H9 (cell line): ENCODE data around the gene SETBP1. TPM values are rescaled to one million over a fixed set of nuclear protein-coding genes. Genes with fewer than 3 reads are reported as not detected.

Experiments used
- DNase-seq: peaks from one replicate; pipeline ENCODE4 v3.0.0-alpha.2; 2017
- H2AFZ ChIP-seq: one replicate; pipeline ENCODE4 v1.6.1; 2013; ENCODE audit warnings: mild to moderate bottlenecking, low read length, control low read depth, moderate library complexity
- H2AK5ac ChIP-seq: 2 replicates; pipeline ENCODE4 v1.6.1; 2013; ENCODE audit warnings: low read length, control low read depth, mixed read lengths; ENCODE audit not compliant: insufficient read length
- H2BK120ac ChIP-seq: one replicate; pipeline ENCODE4 v1.6.1; 2013; ENCODE audit warnings: low read depth, mild to moderate bottlenecking, low read length, control low read depth, inconsistent platforms; ENCODE audit not compliant: poor library complexity, severe bottlenecking
- H2BK12ac ChIP-seq: 2 replicates; pipeline ENCODE4 v1.6.1; 2013; ENCODE audit warnings: low read length, control low read depth, mixed read lengths, low read depth; ENCODE audit not compliant: insufficient read length
- H2BK15ac ChIP-seq: 2 replicates; pipeline ENCODE4 v1.6.1; 2013; ENCODE audit warnings: low read depth, low read length, control low read depth
- H2BK20ac ChIP-seq: one replicate; pipeline ENCODE4 v1.6.1; 2013; ENCODE audit warnings: low read depth, mild to moderate bottlenecking, low read length, control low read depth, inconsistent platforms; ENCODE audit not compliant: poor library complexity, severe bottlenecking
- H2BK5ac ChIP-seq: 2 replicates; pipeline ENCODE4 v1.6.1; 2013; ENCODE audit warnings: low read length, control low read depth, mixed read lengths; ENCODE audit not compliant: insufficient read length
- H3K14ac ChIP-seq: 2 replicates; pipeline ENCODE4 v1.6.1; 2013; ENCODE audit warnings: low read length, control low read depth; ENCODE audit not compliant: insufficient read depth
- H3K18ac ChIP-seq: 2 replicates; pipeline ENCODE4 v1.6.1; 2013; ENCODE audit warnings: low read depth, mild to moderate bottlenecking, mixed read lengths, low read length, control low read depth; ENCODE audit not compliant: insufficient read length
- H3K23ac ChIP-seq: 2 replicates; pipeline ENCODE4 v1.6.1; 2013; ENCODE audit warnings: low read length, control low read depth, mixed read lengths, low read depth; ENCODE audit not compliant: insufficient read length
- H3K23me2 ChIP-seq: 2 replicates; pipeline ENCODE4 v1.6.1; 2013; ENCODE audit warnings: low read depth, mild to moderate bottlenecking, mixed read lengths, low read length, control low read depth; ENCODE audit not compliant: insufficient read length, poor library complexity, severe bottlenecking
- H3K27ac ChIP-seq: 2 replicates; pipeline ENCODE4 v1.5.1; 2013; ENCODE audit warnings: low read length, control low read depth, mixed read lengths, low read depth; ENCODE audit not compliant: insufficient read length
- H3K27me3 ChIP-seq: 2 replicates; pipeline ENCODE4 v1.6.1; 2013; ENCODE audit warnings: low read length, control low read depth, inconsistent platforms; ENCODE audit not compliant: insufficient read depth
- H3K4ac ChIP-seq: 2 replicates; pipeline ENCODE4 v1.6.1; 2013; ENCODE audit warnings: low read depth, mild to moderate bottlenecking, control low read depth, inconsistent platforms, low read length, moderate library complexity
- H3K4me1 ChIP-seq: 2 replicates; pipeline ENCODE4 v1.6.1; 2013; ENCODE audit warnings: low read length, control low read depth, inconsistent platforms; ENCODE audit not compliant: insufficient read depth
- H3K4me2 ChIP-seq: 2 replicates; pipeline ENCODE4 v1.6.1; 2013; ENCODE audit warnings: low read length, control low read depth, mixed read lengths; ENCODE audit not compliant: insufficient read length, insufficient read depth
- H3K56ac ChIP-seq: 2 replicates; pipeline ENCODE4 v1.6.1; 2013; ENCODE audit warnings: low read depth, mild to moderate bottlenecking, mixed read lengths, low read length, control low read depth; ENCODE audit not compliant: insufficient read length
- H3K79me1 ChIP-seq: 2 replicates; pipeline ENCODE4 v1.6.1; 2013; ENCODE audit warnings: low read depth, mild to moderate bottlenecking, moderate library complexity, low read length, control low read depth, inconsistent platforms; ENCODE audit not compliant: insufficient read depth, poor library complexity, severe bottlenecking
- H3K79me2 ChIP-seq: 2 replicates; pipeline ENCODE4 v1.6.1; 2013; ENCODE audit warnings: low read length, control low read depth, inconsistent platforms; ENCODE audit not compliant: insufficient read depth
- H3K9ac ChIP-seq: 2 replicates; pipeline ENCODE4 v1.6.1; 2013; ENCODE audit warnings: low read length, control low read depth, mixed read lengths; ENCODE audit not compliant: insufficient read length; ENCODE audit errors: extremely low read depth
- H3K9me3 ChIP-seq: one replicate; pipeline ENCODE4 v1.6.1; 2013; ENCODE audit warnings: low read depth, low read length, inconsistent platforms; ENCODE audit not compliant: control insufficient read depth
- H3T11ph ChIP-seq: one replicate; pipeline ENCODE4 v1.6.1; 2013; ENCODE audit warnings: mild to moderate bottlenecking, low read length, control low read depth, inconsistent platforms
- H4K20me1 ChIP-seq: one replicate; pipeline ENCODE4 v1.6.1; 2013; ENCODE audit not compliant: control insufficient read depth, insufficient read length, insufficient read depth
- H4K5ac ChIP-seq: 2 replicates; pipeline ENCODE4 v1.6.1; 2013; ENCODE audit warnings: low read depth, mild to moderate bottlenecking, mixed read lengths, low read length, control low read depth; ENCODE audit not compliant: insufficient read length
- H4K8ac ChIP-seq: replicated peaks from 2 replicates; pipeline ENCODE4 v1.6.1; 2013; ENCODE audit warnings: low read length, control low read depth, mixed read lengths, low read depth; ENCODE audit not compliant: insufficient read length
- H4K91ac ChIP-seq: 2 replicates; pipeline ENCODE4 v1.6.1; 2013; ENCODE audit warnings: low read depth, mild to moderate bottlenecking, moderate library complexity, mixed read lengths, low read length, control low read depth; ENCODE audit not compliant: insufficient read length
- H3K27ac Mint-ChIP-seq, 3 experiments: 2 replicates in 2 of 3; 3 replicates in 1 of 3; pipeline ENCODE4 v1.8.0; 2020 to 2021; ENCODE audit warnings: mixed read lengths in 3 of 3, mild to moderate bottlenecking in 1 of 3, moderate library complexity in 1 of 3
- H3K27me3 Mint-ChIP-seq: 2 replicates; pipeline ENCODE4 v1.8.0; 2021; ENCODE audit warnings: low read depth, mild to moderate bottlenecking, moderate library complexity, mixed read lengths
- H3K36me3 Mint-ChIP-seq, 3 experiments: 2 replicates in 2 of 3; 3 replicates in 1 of 3; pipeline ENCODE4 v1.8.0; 2020 to 2021; ENCODE audit warnings: low read depth in 3 of 3, mixed read lengths in 3 of 3; ENCODE audit not compliant: insufficient read depth in 1 of 3
- H3K4me1 Mint-ChIP-seq, 2 experiments: 2 replicates each; pipeline ENCODE4 v1.8.0; 2020; ENCODE audit warnings: mixed read lengths in 2 of 2
- H3K4me3 Mint-ChIP-seq, 2 experiments: 2 replicates in 1 of 2; 3 replicates in 1 of 2; pipeline ENCODE4 v1.8.0; 2020 to 2021; ENCODE audit warnings: mild to moderate bottlenecking in 2 of 2, mixed read lengths in 2 of 2, moderate library complexity in 1 of 2
- H3K9me3 Mint-ChIP-seq, 2 experiments: 2 replicates in 1 of 2; 3 replicates in 1 of 2; pipeline ENCODE4 v1.8.0; 2020; ENCODE audit warnings: mild to moderate bottlenecking in 2 of 2, mixed read lengths in 2 of 2, moderate library complexity in 1 of 2
- WGBS: extraction: QIAGEN DNeasy Blood & Tissue Kit; methylation state at CpG from one replicate; pipeline ENCODE4 v1.1.7; 2013; ENCODE audit warnings: missing lambda C conversion rate, low lambda C conversion rate, mixed read lengths; ENCODE audit not compliant: insufficient read length; ENCODE audit errors: extremely low coverage; 5-methylcytosine and 5-hydroxymethylcytosine counted together
- total RNA-seq: library from RNA; stranded (reverse); gene quantifications from 2 replicates; pipeline ENCODE4 v1.2.1, GENCODE V29; 2021
- TF ChIP-seq, protein P1 (sequence below): fragments of 200-600 bp; sonication (generic); conservative IDR thresholded peaks from 3 replicates; pipeline ENCODE4 v1.8.0; 2021; ENCODE audit warnings: antibody characterized with exemption, mild to moderate bottlenecking

SETBP1 gene
- total RNA-seq, 1 experiment from 2014 or later: 4.6 TPM

DNA sequence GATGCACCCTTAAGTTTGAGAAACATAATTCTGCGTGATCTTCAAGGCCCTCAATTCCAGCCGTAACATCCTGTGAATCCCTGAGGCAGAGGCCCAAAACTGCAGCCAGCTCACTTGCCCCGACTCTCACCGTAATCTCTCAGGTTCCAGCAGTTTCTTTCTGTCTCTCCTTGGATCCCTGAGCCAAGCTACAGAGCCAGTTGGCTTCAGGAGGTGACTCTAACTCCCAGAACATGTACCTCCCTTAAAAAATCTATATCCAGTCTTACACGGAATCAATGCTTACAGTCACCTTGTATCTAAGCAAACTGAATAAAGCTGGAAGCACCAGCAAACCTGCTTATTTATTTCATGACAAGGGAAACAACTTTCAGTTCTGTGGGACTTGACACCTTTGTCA is 300.4 kb downstream of the SETBP1 start:
- no peak overlapping the region for H4K5ac ChIP-seq
- no peak overlapping the region for H3K4ac ChIP-seq
- no peak overlapping the region for H4K91ac ChIP-seq
- no peak overlapping the region for H3K56ac ChIP-seq
- no peak overlapping the region for H3T11ph ChIP-seq
- H3K27me3 ChIP-seq: no peaks in the 10 kb centered on the region
- no peaks in the 10 kb centered on the region for H4K20me1 ChIP-seq
- H3K27ac ChIP-seq: no peak overlapping the region
- Mint-ChIP-seq H3K4me1 (no peaks in the 10 kb centered on the region), H3K27me3 (peaks cover 2% of the 10 kb centered on the region; the same call in 1 of the 2 replicates), H3K27ac (no peak overlapping the region), H3K9me3 (no peaks in the 10 kb centered on the region), H3K4me3 (no peak overlapping the region; a peak in 1 of 5 replicates), H3K36me3 (no peaks in the 10 kb centered on the region)
- no peak overlapping the region for H3K9ac ChIP-seq
- no peak overlapping the region for H2BK12ac ChIP-seq
- H3K4me1 ChIP-seq: no peaks in the 10 kb centered on the region
- H3K18ac ChIP-seq: no peak overlapping the region
- H3K14ac ChIP-seq: no peak overlapping the region
- no peaks in the 10 kb centered on the region for H3K9me3 ChIP-seq
- no peak overlapping the region for H2BK15ac ChIP-seq
- H2AFZ ChIP-seq: no peak overlapping the region
- H4K8ac ChIP-seq: no peak overlapping the region
- H3K23me2 ChIP-seq: no peaks in the 10 kb centered on the region
- no peak overlapping the region for H2BK5ac ChIP-seq
- H3K79me2 ChIP-seq: no peaks in the 10 kb centered on the region
- H3K79me1 ChIP-seq: no peaks in the 10 kb centered on the region
- no peak overlapping the region for H3K4me2 ChIP-seq
- no peak for DNase-seq
- TF ChIP-seq, protein P1, sequence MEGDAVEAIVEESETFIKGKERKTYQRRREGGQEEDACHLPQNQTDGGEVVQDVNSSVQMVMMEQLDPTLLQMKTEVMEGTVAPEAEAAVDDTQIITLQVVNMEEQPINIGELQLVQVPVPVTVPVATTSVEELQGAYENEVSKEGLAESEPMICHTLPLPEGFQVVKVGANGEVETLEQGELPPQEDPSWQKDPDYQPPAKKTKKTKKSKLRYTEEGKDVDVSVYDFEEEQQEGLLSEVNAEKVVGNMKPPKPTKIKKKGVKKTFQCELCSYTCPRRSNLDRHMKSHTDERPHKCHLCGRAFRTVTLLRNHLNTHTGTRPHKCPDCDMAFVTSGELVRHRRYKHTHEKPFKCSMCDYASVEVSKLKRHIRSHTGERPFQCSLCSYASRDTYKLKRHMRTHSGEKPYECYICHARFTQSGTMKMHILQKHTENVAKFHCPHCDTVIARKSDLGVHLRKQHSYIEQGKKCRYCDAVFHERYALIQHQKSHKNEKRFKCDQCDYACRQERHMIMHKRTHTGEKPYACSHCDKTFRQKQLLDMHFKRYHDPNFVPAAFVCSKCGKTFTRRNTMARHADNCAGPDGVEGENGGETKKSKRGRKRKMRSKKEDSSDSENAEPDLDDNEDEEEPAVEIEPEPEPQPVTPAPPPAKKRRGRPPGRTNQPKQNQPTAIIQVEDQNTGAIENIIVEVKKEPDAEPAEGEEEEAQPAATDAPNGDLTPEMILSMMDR: no peak
- no peak overlapping the region for H2BK120ac ChIP-seq
- H3K23ac ChIP-seq: no peak overlapping the region
- no peak overlapping the region for H2AK5ac ChIP-seq
- WGBS: no CpG with 5 or more reads among the region's 5 CpGs
- H2BK20ac ChIP-seq: no peak overlapping the region
